ENCODE results near the gene DNAH11.

Gene DNAH11

GRCh38 chr7:21550076-21550475 is 7.2 kb downstream of the DNAH11 start:
- DNase-seq, result no peak

DNA sequence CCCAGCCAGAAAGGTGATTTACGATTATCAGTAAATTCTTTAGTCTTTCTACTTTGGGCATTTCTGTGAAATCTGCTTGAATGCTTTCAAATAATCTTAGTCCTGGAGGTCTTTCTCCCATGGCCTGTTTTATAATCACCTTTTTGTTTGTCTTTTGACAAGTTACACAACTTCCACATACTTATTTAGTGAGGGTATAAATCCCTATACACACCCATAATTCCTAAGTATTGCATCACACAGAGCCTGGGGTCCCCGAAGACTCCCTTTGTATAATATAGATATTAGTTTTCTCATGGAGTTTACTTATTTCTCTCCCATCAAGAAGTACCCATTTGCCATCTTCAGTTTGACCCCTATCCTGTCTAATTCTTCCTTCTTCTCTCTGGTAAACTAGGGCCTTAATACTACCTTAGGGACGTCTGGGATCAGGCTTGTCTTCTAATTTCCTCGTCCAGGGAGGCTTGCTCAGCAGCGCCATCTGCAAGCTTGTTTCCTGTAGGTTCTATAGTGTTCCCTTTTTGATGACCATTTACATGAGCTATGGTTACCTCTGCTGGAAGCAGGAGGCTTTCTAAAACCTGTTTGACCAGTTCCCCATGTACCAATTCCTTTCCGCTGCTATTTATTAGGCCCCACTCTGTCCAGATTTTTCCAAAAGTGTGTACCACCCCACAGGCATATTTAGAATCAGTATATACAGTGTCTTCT is 8.1 kb downstream of the DNAH11 start:
- no peak for DNase-seq

DNA sequence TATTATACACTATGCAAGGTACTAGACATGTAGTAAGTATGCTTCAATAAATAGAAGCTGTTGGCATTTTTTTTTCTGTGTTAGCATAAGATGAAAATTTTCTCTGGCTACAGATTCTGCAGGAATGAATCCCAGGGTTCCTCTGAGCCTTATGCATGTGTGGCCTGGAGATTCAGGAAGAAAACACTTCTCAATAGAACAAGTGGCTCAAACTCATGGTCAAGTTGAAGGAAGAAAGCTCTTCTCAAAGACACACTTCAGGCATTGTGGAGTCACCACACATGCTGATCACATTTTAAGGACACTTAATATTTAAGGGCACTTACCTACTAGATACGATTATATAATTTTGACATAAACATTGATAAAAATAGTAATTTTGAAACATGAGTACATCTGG is 19.5 kb downstream of the DNAH11 start:
- no peak for DNase-seq

DNA sequence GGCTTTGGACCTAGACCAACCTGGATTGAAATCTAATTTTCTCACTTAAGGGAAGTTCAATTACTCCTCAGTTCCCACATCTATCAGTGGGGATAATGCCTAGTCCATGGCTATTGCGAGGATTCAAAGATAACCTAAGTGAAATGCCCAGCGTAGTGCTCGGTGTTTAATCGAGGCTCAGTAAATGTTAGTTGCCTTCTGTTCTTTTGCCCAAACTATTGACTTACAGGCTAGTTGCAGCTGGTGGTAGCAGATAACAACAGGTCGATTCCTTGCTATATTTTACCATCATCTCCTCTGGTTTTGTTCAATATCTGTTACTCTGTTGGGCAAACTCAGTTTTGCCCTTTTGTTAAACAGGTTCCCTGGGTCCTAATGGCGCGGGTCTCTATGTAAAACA is 22.8 kb downstream of the DNAH11 start:
- DNase-seq, result no peak

DNA sequence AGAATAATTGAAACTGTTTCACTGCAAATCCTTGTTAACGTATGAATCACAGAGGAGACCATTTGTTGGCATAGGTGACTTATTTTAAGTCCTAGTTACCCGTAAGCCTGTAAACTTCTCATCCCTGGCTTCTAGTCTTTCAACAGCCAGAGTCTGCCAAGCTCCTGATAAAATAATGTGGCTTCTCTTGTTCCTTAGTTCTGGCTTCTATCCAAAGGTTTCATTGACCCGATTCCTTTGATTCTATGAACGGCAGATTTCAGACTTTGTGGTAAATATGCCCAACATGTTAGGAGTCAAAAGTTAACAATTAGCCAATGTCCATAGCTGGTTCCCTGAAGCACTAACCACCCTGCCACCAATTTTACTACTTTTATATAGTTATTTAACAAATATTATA is 23.3 kb downstream of the DNAH11 start:
- DNase-seq, result no peak

DNA sequence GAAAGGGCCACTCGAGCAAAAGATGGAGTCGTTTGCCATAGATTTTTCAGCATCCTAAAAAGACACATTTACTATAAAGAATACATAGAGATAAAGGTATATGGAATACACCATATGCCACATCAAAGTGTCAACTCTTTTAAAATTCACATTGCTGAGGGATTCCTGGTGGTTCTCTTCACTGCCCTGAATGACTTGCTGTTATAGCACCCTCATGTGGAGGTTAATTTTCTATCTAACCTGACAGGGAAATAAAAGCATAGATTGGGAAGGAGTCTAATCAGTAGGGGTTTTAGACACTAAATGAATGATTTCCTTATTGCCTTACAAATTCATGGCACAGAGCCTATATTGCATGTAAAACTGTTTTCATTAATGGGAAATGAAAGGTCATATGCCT is 25.9 kb downstream of the DNAH11 start:
- DNase-seq, result peak; percentile 36

- no peak for DNase-seq
These were observed 29.8 kb downstream of the DNAH11 start for GRCh38 chr7:21572331-21573313.

DNA sequence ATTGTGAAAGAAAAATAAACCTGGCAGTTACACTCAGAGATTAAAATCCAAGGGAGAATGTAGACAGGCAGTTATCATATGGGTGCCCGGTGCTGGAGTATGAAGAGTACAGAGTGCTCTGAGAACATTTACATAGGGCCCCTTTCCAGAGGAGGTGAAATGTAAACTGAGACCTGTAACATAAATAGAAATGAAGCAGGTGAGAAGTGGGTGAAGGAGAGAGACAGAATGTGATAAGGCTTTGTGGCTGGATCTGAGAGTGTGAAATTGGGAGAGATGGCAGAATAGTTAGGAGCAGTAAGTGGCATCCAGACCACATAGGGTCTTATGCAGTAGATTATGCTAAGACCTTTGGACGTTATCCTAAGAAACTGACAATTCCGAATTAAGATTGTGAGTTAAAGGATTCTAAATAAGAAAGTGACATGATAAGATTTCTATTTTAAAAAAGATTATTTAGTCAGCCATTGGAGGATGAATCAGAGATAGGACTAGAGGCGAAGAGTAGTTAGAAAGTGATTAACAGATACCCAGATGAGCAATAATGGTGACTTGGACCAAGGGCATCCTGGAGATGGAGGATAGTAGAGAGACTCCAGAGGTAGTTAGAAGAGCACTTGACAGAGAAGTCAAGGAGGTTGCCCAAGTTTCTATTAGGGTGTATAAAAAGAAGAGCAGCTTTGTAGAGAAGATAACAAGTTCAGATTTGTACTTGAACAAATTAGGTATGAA is 36.7 kb downstream of the DNAH11 start:
- DNase-seq, result no peak

GRCh38 chr7:21580073-21580521 is 37.3 kb downstream of the DNAH11 start:
- DNase-seq, result peak; percentile 8

DNA sequence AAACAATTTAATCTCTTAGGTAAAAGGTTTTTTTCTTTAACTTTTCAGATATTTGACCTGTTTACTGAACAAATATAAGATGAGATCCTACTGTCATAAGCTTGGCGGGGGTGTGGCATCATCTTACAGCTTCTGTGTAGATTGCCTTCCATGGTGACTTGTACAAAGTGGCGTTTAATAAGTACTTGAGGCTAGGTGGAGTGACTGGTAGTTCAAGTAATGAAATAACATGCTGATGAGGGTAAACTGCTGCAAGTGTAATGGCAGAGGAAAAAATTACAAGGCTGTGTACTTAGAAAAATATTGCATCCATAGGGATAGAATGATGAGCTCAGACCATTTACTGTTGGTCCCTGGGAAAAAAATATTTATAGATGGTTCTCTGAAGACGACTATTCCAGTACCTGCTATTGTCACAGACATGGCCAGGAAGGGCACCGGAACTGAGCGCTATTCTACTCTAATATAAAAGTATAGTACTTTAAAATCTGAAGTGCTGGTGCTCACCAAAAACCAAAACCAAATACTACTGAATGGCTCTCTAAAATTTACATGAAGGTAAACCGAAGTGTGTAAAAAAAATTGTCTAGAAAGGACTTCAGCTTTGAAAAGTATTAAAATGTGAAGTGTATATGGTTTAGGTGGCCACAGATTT is 42.4 kb downstream of the DNAH11 start:
- DNase-seq, result no peak

DNA sequence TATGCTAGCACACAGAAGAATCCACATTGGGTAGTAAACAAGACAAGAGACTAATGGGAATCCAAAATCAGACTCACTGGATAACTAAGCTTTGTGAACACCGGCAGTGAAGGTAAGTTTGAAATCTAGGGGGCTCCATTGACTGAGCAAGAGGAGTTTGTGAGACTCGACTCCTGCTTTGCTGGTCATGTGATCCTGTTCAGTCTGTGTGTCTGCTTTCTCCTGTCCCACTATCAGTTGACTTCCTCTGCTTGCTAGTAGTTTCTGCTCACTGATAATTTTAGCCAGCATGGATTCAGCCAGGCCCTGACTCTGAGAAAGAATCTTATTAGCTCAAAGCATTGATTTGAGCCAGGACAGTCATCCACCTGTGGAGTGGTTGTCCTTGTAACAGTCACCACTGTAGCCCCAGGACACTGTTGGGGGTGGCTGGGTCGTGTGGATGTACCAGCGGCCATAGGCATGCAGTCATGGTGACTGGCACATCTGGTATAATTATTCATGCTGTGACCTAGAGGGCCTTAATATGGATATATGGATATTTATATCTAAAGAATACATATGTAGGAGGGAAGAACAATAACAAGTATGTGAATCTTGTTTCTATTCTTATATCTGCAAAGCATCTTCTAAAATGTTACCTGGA is 44.4 kb downstream of the DNAH11 start:
- no peak for DNase-seq

DNA sequence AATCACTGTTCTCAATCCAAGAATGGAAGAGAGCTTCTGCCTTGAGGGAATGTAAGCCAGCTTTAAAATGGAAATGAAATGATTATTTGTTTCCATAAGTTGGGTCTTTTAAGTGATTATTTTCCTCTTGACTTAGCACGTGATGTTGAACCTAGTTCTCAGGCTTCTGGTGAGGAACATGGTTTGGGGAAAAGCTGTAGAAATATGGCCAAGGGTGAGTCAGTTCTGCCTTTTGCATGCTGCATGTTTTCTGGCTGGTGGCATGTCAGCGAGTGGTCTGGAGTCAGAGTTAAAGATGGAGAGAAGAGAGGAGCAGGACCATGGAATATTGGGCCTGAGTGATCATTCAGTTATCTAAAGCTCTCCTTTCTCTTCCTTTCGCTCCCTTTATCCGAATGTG is 54.0 kb downstream of the DNAH11 start:
- no peak for DNase-seq

DNA sequence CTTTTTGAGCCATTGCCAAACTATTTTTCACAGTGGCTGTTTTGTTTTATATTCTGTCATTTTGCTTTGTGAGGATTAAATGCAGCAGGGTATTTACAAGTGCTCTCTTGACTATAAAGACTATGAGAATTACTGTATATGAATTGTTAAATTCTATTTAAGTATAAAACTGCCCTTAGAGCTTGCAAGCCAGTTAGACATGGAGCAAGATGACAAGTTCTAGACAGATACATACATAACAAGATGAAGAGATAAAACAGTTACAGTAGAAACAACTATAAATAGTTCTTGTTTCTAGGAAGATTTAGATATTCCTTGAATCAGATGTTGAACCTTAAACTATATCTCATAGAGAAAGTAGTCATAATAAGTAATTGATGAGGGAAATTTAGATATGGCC is 60.6 kb downstream of the DNAH11 start:
- no peak for DNase-seq

DNA sequence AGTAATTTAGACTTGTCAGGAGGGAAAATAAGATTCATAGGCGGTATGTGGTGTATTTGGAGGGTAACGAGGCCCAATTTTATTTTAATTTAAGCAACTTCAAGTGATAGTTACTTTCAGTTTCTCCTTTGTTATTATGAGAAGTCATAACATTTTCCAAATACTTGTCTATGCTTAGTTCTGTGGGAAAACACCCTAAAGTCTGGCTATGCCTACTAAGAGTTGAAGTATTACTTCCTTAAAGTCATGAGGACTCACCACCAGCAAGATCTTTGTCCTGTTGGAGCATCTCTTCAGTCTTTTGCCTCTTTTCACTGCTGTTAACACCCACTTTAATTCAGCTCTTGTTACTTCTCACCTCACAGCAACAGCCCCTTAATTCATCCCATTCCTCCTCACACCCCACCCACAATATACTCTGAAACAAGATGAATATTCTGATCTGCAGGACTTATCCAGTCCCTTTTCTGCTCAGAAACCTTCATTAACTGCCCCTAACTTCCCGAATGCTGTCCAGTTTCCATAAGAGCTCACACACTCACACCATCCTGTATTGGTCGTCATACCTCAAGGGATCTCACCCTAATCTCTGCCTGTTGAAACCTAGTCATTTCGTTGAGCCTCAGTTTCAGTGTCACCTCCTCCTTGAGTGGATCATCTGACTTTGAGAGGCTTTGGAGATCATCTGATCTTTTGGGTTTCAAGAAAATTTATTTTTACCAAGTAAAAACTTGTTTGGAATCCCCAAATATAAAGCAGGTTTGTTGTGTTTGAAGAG is 61.3 kb downstream of the DNAH11 start:
- DNase-seq, result no peak

DNA sequence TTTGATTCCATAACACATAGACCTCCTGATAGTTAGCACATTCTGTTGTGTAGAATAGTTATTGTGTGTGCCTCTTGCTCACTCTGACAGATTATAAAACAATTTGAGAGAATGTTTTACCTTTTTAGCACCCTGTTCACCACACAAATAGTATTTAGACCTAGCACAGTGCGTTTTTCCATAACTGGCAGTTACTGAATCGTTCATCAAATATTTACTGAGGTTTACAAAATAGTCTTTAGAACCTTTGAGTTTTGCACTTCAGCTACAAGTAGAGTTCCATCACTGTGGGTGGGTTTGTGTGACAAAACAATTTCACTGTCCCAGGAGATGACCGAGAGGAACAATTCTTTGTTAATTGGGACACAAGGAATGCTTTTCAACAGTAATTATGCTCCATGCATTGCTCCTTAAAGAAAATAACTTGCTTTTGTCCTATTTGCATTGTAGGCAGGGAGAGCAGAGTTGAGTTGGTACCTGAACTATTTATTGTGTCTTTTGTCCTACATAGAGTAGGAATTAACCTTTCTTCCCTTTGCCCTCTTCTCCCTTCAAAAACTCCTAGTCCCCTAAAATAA is 62.3 kb downstream of the DNAH11 start:
- peak; percentile 72 for DNase-seq

DNA sequence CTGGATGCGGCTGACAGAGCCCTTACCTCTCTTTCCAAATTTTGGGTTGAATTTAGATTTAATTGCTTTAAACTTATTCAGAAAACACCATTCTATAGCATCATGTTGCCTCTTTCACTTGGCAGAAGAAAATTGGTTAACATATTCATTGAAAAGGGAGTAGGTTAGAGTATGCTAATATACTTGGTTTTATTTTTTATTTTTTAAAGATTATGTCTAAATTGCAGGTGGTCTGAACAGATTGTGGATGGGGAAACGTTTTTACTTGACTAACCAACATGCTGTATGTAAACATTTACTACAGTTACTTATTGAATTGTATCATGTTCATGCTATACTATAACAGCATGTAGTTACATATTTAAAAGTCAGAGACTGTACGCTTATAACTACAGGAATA is 65.6 kb downstream of the DNAH11 start:
- DNase-seq, result no peak

- no peak for DNase-seq
These were observed 68.3 kb downstream of the DNAH11 start for GRCh38 chr7:21611129-21611528.

- DNase-seq, result peak; percentile 6
These were observed 73.3 kb downstream of the DNAH11 start for GRCh38 chr7:21616091-21616490.

- DNase-seq, result no peak
These were observed 74.1 kb downstream of the DNAH11 start for GRCh38 chr7:21616796-21617436.

DNA sequence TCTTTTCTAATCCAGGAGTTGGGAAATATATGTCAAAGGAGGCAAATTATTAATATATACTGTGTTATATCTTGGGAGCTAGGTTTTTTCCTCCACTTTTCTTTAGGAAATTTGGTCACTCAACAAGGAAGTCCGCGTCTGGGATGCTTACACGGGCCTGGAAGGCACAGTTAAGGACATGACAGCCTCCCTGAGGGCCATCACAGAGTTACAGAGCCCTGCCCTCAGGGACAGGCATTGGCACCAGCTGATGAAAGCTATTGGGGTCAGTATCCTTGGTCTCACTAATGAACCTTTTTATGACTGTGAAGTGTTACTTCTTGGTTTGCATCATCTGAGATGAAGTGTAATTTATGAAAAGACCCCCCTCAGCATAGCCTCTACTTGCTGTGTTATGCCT is 74.7 kb downstream of the DNAH11 start:
- no peak for DNase-seq

All from eye (tissue), 1 donor.